Measurements from ENCODE around the gene FARSA.

DNA sequence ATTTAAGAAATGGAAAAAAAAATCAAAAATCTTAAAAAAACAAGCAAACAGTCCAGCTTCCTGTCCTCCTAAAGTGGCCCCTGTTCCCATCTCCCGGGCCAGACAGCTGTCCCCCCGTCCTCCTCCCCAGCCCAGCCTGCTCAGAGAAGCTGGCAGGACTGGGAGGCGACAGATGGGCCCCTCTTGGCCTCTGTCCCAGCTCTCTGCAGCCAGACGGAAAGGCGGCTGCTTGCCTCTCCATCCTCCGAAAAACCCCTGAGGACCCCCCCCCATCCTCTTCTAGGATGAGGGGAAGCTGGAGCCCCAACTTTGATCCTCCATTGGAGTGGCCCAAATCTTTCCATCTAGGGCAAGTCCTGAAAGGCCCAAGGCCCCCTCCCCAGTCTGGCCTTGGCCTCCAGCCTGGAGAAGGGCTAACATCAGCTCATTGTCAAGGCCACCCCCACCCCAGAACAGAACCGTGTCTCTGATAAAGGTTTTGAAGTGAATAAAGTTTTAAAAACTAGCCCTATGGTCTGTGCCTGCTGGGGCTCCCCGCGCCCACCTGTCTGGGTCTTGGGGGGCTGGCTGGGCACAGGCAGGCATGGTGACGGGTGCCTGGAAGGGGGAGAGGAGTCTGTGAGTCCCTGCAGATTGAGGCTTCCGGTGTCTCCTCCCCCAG, 19.8 kb upstream of the FARSA start:
- TF ChIP-seq, protein P1, sequence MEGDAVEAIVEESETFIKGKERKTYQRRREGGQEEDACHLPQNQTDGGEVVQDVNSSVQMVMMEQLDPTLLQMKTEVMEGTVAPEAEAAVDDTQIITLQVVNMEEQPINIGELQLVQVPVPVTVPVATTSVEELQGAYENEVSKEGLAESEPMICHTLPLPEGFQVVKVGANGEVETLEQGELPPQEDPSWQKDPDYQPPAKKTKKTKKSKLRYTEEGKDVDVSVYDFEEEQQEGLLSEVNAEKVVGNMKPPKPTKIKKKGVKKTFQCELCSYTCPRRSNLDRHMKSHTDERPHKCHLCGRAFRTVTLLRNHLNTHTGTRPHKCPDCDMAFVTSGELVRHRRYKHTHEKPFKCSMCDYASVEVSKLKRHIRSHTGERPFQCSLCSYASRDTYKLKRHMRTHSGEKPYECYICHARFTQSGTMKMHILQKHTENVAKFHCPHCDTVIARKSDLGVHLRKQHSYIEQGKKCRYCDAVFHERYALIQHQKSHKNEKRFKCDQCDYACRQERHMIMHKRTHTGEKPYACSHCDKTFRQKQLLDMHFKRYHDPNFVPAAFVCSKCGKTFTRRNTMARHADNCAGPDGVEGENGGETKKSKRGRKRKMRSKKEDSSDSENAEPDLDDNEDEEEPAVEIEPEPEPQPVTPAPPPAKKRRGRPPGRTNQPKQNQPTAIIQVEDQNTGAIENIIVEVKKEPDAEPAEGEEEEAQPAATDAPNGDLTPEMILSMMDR (IDR thresholded peaks at IDR 0.05; ENCODE audit: insufficient read depth, low read length, poor library complexity, severe bottlenecking), result no peak
- TF ChIP-seq EZH2phosphoT487 (conservative IDR thresholded peaks at IDR 0.05; ENCODE audit: low read length), result no peak

Data from SU-DHL-6 (cell line).